GM13977 (cell line): Measurements from ENCODE around the gene DNMT3A.
A peak's percentile ranks its signal among the peaks of the same experiment; 100 is the strongest.
"Not testable (repeated sequence)": the region's sequence is repeated elsewhere in the genome, so short reads cannot be mapped to it uniquely, and the experiment has no call there.

Source experiments
- DNase-seq: peaks from one replicate; pipeline ENCODE4 v3.0.0; 2012; ENCODE audit warnings: low spot score
- in situ Hi-C: fragments of 300-500 bp; cut with MboI; formaldehyde crosslinking; loops from one replicate; pipeline ENCODE4 v1.12.0; 2022; ENCODE audit warnings: low sequenced_read_pairs, low pct_unique_long_range_greater_than_20kb, mixed read lengths, inconsistent platforms; ENCODE audit not compliant: unreplicated experiment
- TF ChIP-seq, protein P1 (sequence below): IDR thresholded peaks from 2 replicates; pipeline ENCODE4 v1.5.1; 2012; ENCODE audit warnings: mild to moderate bottlenecking, control low read depth; ENCODE audit not compliant: insufficient read depth; ENCODE audit errors: extremely low read depth, missing control alignments

Gene DNMT3A

GRCh38 chr2:25215232-25215631 is 126.5 kb downstream of the DNMT3A start:
- in situ Hi-C loops: no loop called here
- TF ChIP-seq, protein P1, sequence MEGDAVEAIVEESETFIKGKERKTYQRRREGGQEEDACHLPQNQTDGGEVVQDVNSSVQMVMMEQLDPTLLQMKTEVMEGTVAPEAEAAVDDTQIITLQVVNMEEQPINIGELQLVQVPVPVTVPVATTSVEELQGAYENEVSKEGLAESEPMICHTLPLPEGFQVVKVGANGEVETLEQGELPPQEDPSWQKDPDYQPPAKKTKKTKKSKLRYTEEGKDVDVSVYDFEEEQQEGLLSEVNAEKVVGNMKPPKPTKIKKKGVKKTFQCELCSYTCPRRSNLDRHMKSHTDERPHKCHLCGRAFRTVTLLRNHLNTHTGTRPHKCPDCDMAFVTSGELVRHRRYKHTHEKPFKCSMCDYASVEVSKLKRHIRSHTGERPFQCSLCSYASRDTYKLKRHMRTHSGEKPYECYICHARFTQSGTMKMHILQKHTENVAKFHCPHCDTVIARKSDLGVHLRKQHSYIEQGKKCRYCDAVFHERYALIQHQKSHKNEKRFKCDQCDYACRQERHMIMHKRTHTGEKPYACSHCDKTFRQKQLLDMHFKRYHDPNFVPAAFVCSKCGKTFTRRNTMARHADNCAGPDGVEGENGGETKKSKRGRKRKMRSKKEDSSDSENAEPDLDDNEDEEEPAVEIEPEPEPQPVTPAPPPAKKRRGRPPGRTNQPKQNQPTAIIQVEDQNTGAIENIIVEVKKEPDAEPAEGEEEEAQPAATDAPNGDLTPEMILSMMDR: no peak
- DNase-seq: no peak

- in situ Hi-C loops: no loop called here
- no peak for DNase-seq
- TF ChIP-seq, protein P1: no peak
These were observed 128.5 kb downstream of the DNMT3A start for GRCh38 chr2:25213229-25213628.

GRCh38 chr2:25210923-25211322 is 130.8 kb downstream of the DNMT3A start:
- in situ Hi-C loops, DNase-seq: not testable (repeated sequence)

GRCh38 chr2:25207078-25207545 is 134.6 kb downstream of the DNMT3A start:
- DNase-seq: peak; percentile 58
- TF ChIP-seq, protein P1: no peak
- in situ Hi-C loops: no loop called here

- in situ Hi-C loops: no loop called here
- TF ChIP-seq, protein P1: no peak
- peak; percentile 80 for DNase-seq
These were observed 137.4 kb downstream of the DNMT3A start for GRCh38 chr2:25204190-25204838.

GRCh38 chr2:25202275-25202674 is 139.4 kb downstream of the DNMT3A start:
- no peak for DNase-seq
- in situ Hi-C loops: no loop called here
- TF ChIP-seq, protein P1: no peak

DNA sequence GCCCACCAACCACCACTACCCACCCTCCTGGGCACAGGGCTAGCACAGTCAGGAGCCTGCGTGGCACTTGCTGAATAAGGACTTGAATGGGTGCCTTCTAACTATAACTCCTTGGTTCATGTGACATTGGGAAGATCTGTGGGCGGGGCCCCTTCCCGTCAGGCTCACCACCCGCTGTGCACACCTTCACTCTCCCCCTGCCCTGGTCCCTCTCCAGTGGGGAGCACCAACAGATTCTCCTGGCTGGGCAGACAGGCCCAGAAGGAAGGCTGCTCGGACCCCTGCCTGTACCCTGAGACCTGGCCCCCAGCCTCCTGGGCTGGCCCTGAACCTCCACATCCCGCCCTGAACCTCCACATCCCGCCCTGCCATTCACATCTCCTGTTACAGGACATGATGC is 139.9 kb downstream of the DNMT3A start:
- DNase-seq: no peak
- TF ChIP-seq, protein P1: no peak
- in situ Hi-C loops: no loop called here
